Omental fat pad (tissue), 4 donors: ENCODE measurements around the gene PLXNA4. TPM values are rescaled to one million over a fixed set of nuclear protein-coding genes. Genes with fewer than 3 reads are reported as not detected.

Experiments used
- ATAC-seq: fragments of 150-250 bp; one replicate; pipeline ENCODE4 v1.9.1; 2016; ENCODE audit warnings: mild to moderate bottlenecking, moderate library complexity; ENCODE audit not compliant: low FRiP score
- DNase-seq: peaks from one replicate; pipeline ENCODE4 v3.0.0-alpha.2; 2019; ENCODE audit warnings: low spot score
- total RNA-seq, 4 donors: library from RNA; depleted of rRNA; stranded (reverse); fragments of >200 nt; gene quantifications; one replicate each; pipeline ENCODE4 v1.1.0, GENCODE V29; 2016
- TF ChIP-seq, protein P1 (sequence below), 3 donors: fragments of 450-650 bp; IDR thresholded peaks; one replicate each; pipeline ENCODE4 v1.5.1; 2016 to 2017; ENCODE audit warnings: antibody characterized with exemption in 3 of 3, mild to moderate bottlenecking in 3 of 3, moderate library complexity in 2 of 3

The PLXNA4 gene
- total RNA-seq, 4 donors from 2014 or later, result 31.4 to 111 (median 41.9) TPM

DNA sequence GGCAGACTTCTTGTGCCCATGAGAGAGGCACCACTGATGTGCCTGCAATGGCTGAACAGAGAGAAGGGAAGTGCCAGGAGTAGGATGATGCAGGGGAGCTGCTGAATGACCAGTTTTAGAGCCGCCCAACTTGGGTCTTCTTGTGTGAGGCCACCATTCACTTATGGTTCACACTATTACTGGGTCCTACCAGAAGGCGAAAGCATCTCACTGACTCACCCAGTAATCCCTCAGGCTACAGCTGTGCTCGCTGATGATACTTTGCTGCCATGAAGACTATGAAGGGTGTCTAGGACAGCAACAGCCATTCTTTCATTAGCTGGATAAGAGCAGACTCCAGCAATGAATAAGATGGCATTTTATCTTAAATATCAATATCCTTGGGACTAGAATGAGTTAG lies 47.6 kb downstream of the PLXNA4 start:
- TF ChIP-seq, protein P1, sequence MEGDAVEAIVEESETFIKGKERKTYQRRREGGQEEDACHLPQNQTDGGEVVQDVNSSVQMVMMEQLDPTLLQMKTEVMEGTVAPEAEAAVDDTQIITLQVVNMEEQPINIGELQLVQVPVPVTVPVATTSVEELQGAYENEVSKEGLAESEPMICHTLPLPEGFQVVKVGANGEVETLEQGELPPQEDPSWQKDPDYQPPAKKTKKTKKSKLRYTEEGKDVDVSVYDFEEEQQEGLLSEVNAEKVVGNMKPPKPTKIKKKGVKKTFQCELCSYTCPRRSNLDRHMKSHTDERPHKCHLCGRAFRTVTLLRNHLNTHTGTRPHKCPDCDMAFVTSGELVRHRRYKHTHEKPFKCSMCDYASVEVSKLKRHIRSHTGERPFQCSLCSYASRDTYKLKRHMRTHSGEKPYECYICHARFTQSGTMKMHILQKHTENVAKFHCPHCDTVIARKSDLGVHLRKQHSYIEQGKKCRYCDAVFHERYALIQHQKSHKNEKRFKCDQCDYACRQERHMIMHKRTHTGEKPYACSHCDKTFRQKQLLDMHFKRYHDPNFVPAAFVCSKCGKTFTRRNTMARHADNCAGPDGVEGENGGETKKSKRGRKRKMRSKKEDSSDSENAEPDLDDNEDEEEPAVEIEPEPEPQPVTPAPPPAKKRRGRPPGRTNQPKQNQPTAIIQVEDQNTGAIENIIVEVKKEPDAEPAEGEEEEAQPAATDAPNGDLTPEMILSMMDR (IDR thresholded peaks at IDR 0.05), result no peak
- ATAC-seq (no peak), DNase-seq (no peak)

DNA sequence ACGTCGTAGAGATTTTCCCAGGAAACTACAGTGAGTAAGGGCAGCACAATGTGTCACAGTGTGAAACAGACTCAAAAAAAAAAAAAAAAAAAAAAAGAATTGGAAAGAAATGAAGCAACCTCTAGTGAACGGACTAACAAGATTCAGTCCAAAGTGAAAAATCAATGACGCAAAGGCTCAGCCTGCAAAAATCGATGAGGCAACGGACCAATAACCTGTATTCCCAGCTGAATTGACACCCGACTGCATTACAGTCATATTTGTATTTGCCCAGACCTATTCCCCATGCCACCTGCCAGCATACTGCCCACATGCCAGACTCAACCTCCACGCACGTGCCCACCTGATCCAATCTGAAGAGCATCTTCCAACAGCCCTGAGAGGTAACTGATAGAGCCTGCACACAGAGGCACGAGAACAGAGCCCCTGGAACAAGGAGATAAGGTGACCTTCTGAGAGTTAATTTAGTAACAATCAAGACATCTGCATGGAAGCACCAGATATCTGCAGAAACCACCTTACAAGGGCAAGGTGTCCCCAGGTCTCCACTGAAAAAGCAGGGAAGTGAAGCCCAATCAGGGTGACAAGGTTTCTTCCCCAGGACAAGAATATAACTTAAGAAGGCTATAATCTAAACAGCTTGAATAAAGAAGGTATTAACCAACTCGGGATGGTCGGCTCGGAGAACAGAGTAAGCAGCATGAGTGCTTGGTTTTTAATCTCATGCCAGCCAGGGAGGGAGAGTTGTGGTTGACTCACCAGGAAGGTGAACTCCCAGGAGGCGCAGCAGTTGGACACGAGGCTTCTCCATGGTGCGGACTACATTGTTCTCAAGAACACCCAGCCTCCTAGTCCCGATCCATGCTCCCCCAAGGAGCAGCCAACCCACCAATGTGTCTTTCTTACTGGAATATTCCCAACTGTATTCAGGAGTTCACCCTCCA lies 48.5 kb downstream of the PLXNA4 start:
- DNase-seq (no peak), ATAC-seq (no peak)
- TF ChIP-seq, protein P1 (IDR thresholded peaks at IDR 0.05), result no peak

DNA sequence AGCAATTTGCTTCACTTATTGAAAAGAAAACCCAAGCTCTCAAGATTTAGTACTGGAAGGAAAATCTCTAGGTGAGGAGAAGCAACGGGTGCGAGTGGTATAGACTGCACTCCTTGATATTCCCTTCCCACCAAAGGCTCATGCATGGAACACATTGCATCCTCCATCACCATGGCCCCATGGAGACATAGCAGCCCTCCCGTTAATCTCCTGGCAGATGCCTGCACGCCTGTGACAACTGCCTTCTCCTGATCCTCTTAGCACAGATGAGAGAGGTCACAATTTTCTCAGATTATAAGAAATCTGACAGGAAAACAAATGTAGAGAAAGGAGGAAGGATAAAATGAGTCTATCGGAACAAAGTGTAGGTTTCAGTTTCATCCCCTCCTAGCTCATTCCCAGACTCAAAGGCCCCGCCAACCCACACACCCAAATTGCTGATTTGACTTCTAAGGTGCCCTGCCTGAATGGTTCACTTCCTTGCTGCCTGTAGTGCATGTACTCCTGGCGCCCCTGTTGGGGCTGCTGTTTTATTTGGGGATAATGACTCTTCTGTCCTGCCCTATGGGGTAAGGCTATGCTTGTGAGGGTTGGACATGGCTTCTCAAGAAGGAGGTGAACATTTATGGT lies 50.0 kb downstream of the PLXNA4 start:
- ATAC-seq (no peak), DNase-seq (no peak)
- TF ChIP-seq, protein P1 (IDR thresholded peaks at IDR 0.05), result no peak

DNA sequence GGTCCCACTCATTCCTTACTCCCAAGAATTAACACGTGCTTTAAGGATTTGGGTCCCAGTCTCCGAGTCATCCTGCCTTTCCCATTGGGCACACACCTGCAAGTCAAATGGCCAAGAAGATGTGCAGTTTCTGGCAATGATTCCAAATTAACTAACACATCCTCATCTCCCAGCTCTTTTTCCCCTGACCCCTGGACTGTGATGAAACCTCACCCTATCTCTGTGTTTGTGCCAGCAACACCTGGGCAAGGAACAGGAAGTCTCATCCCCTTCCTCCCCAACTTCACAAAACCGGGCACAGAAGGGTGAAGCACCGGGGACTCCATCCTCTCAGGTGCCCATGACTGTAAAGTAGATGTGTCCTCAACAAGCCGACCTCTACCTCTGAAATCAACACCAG lies 54.8 kb downstream of the PLXNA4 start:
- TF ChIP-seq, protein P1 (IDR thresholded peaks at IDR 0.05), result no peak
- no peak for ATAC-seq
- DNase-seq, result no peak

DNA sequence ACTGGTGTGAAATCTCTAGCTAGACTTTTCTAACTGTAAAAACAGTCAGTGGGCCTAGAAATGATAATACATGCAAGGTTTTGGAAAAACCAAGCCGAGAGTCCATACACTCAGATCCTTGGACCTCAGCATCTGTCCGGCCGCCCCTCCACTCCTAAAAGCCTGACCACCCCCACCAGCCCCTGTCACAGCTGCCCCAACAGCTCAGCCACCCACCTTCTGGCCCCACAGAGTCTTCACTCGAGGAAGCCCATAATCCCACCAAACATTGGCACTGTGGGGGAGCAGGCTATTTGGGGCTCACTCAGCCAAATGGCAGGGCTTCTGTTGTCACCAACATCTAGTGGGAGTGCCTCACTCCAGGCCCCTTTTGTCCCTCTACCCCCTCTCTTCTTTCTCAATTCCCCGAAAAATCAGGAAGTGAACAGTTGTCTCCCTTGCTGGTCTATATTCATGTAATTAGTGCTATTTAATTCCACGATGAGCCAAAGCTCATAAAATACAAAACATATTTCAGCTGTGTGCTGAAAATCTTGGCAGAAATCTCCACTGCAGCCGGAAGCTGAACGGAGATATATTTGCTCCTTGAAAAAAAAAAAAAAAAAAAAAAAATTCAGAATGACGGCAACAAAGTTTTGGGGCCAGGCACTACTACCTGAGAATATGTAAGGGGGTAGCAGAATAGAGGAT lies 55.5 kb downstream of the PLXNA4 start:
- DNase-seq (no peak), ATAC-seq (no peak)

DNA sequence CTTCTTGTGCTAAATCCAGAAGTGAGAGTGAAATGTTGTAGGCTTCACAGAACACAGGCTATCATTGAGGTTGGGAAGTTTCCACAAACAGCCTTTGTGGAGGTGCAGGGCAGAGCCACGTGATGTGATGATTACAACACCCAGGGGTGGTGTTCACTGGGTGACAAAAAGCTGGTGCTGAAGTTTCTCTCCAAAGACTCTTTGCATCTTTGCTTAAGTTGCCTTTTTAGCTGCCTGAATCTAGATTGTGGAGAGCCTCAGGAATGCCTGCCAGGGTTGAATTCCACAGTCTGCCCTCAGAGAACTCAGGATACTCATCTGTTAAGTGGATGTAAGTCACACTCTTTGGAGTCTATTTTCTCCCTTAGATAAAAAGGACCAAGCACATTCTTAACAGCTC lies 56.3 kb downstream of the PLXNA4 start:
- ATAC-seq (no peak), DNase-seq (no peak)
- TF ChIP-seq, protein P1 (IDR thresholded peaks at IDR 0.05), result no peak

More for the DNA sequence above, 55.5 kb downstream of the PLXNA4 start:
- TF ChIP-seq, protein P1 (IDR thresholded peaks at IDR 0.05), result no peak
